GM13977 (cell line): ENCODE data around the gene ARAP2.

Experiments
- DNase-seq: peaks from one replicate; pipeline ENCODE4 v3.0.0; 2012; ENCODE audit warnings: low spot score
- in situ Hi-C: fragments of 300-500 bp; cut with MboI; formaldehyde crosslinking; loops from one replicate; pipeline ENCODE4 v1.12.0; 2022; ENCODE audit warnings: low sequenced_read_pairs, low pct_unique_long_range_greater_than_20kb, mixed read lengths, inconsistent platforms; ENCODE audit not compliant: unreplicated experiment
- TF ChIP-seq, protein P1 (sequence below): IDR thresholded peaks from 2 replicates; pipeline ENCODE4 v1.5.1; 2012; ENCODE audit warnings: mild to moderate bottlenecking, control low read depth; ENCODE audit not compliant: insufficient read depth; ENCODE audit errors: extremely low read depth, missing control alignments

The ARAP2 gene, protein sequence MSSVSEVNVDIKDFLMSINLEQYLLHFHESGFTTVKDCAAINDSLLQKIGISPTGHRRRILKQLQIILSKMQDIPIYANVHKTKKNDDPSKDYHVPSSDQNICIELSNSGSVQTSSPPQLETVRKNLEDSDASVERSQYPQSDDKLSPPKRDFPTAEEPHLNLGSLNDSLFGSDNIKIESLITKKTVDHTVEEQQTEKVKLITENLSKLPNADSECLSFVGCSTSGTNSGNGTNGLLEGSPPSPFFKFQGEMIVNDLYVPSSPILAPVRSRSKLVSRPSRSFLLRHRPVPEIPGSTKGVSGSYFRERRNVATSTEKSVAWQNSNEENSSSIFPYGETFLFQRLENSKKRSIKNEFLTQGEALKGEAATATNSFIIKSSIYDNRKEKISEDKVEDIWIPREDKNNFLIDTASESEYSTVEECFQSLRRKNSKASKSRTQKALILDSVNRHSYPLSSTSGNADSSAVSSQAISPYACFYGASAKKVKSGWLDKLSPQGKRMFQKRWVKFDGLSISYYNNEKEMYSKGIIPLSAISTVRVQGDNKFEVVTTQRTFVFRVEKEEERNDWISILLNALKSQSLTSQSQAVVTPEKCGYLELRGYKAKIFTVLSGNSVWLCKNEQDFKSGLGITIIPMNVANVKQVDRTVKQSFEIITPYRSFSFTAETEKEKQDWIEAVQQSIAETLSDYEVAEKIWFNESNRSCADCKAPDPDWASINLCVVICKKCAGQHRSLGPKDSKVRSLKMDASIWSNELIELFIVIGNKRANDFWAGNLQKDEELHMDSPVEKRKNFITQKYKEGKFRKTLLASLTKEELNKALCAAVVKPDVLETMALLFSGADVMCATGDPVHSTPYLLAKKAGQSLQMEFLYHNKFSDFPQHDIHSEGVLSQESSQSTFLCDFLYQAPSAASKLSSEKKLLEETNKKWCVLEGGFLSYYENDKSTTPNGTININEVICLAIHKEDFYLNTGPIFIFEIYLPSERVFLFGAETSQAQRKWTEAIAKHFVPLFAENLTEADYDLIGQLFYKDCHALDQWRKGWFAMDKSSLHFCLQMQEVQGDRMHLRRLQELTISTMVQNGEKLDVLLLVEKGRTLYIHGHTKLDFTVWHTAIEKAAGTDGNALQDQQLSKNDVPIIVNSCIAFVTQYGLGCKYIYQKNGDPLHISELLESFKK (N-terminal part only)

DNA sequence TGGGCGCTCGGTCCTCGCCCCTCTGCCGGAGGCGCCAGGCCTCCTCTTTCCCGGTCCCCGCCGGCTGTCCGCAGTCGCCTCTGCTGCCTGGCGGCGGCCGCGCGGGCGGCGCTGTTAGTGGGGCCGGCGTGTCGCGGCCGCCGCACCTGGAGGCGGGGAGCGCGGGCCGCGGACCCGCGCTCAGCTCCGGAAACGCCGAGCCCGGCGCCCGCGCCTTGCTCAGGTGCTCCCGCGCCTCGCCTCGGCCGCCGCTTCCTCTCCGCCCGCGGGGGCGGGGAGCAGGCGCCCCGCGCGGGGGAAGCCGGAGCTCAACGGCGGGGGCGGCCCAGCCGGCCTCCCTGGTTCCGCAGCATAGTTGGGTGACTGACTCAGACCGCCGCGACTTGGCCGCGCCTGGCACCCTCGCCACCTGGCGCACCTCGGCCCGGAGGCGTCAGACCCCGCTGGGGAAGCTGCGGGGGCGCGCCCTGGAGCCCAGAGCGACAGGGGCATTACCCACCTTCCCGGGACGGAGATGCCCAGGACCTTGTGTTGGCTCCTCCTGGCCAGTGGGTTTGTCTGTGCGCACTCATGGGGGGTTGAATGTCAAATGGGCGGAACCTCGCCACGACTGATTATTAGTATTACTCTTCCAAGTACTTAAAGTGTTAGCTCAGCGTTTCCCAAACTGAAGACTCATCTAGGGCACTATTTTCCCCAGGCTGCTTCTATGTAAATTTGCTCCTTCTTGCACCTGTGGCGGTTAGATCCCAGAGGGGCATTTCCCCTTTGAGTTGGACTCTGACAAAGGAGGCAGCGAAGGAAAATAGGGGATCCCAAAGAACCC is at the start of gene ARAP2:
ARAP2 (minus strand) TSS at position 258 of the 826 bp plus-strand sequence. CDS start 15,028 bp downstream, outside the sequence.
- DNase-seq, result peak; percentile 81
- TF ChIP-seq, protein P1, sequence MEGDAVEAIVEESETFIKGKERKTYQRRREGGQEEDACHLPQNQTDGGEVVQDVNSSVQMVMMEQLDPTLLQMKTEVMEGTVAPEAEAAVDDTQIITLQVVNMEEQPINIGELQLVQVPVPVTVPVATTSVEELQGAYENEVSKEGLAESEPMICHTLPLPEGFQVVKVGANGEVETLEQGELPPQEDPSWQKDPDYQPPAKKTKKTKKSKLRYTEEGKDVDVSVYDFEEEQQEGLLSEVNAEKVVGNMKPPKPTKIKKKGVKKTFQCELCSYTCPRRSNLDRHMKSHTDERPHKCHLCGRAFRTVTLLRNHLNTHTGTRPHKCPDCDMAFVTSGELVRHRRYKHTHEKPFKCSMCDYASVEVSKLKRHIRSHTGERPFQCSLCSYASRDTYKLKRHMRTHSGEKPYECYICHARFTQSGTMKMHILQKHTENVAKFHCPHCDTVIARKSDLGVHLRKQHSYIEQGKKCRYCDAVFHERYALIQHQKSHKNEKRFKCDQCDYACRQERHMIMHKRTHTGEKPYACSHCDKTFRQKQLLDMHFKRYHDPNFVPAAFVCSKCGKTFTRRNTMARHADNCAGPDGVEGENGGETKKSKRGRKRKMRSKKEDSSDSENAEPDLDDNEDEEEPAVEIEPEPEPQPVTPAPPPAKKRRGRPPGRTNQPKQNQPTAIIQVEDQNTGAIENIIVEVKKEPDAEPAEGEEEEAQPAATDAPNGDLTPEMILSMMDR, result peak; percentile 20
- in situ Hi-C loops, result no loop called here

DNA sequence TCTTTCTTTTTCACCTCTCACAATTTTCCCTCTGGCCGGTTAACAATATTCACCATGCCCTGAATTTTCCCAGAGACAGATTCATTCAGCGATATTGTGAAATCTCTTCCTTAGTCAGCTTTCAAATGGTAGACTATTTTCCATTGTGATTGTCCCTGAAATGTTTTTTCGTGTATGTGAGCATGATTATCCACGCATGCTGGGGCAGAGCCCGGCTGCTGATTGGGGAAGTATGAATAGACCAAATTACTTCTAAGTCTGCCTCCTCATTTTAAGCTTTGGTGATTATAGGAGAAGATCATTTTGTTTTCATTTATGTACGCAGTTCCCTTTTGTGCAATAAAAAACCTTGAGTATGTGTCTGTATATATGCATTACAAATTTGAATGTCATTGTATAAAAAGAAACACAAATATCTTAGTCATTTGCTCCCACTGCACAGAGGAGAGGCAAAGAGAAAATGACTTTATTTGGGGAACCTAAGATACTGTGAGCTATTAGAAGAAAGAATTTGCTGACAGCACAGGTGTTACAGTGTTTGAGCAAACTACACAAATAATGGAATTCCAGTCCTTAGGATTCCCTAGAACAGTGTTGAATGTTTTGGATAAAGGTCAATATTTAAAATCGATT is 48.4 kb upstream of the ARAP2 start:
- DNase-seq, result no peak
- TF ChIP-seq, protein P1, result no peak
- in situ Hi-C loops, result no loop called here

DNA sequence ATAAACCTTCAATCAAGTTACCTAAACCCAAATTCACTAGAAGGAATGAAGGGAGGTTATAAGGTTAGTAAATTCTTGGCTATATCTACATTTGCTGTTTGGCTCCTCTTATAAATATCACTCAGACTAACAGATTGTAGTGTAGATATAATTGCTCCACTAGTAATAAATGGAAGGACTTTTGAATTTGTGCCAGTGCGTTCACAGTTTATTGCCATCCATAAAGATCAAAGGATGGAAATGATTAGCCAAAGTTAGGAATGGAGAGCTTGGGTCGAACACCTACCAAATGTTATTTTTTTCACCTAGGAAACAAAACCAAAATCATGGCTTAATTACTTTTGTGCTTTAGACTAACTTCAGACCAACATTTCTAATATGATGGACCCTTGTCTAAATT is 46.3 kb upstream of the ARAP2 start:
- in situ Hi-C loops, result no loop called here
- TF ChIP-seq, protein P1, result no peak
- DNase-seq, result no peak

DNA sequence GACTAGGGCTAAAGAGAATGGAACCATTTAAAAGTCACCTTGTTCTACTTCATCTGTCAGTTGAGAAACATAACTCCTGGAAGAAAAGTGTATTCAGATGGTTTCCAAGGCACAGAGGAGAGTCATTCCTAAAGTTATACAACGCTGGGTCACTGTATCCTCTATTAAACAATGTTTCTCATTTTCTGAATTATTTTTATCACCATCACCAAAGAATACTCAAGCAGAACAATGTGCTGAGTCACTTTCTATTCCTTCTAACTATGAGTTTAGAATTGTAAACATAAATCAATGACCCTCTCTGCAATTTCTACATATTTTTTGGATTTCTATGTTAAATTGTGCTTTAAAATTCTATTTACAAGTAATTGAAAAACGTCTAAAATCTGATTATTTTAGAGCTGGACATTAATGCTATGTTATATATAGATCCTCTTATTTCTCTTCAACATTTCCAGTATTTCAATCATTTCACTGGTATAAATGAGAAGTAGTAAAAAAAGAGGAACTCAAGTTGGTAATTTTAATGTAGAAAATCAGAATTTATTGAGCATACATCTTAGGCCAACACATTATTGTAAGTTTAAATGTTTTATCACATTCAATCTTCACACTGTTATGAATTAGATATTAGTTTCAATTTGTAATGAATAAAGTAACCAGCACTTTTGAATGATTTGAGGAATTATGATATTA is 44.6 kb upstream of the ARAP2 start:
- in situ Hi-C loops, result no loop called here
- DNase-seq, result no peak
- TF ChIP-seq, protein P1, result no peak

DNA sequence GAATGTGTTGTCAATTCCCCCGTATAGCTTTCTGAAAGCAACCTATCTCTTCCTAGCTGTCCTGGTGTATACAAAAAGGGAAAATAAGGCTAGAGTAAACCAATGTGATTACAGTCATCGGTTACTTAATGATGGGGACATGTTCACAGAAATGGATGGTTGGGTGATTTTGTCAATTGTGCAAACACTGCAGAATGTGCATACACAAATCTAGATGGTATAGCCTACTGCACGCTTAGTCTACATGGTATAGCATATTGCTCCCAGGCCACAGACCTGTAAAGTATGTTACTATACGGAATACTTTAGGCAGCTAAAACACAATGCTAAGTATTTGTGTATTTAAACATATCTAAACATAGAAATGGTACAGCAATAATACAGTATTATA is 42.2 kb upstream of the ARAP2 start:
- in situ Hi-C loops, result no loop called here
- DNase-seq, result no peak
- TF ChIP-seq, protein P1, result no peak
